AG04450 (cell line): ENCODE measurements around the gene GNA15. TPM values are rescaled to one million over a fixed set of nuclear protein-coding genes. Genes with fewer than 3 reads are reported as not detected.

ENCODE experiments used
- CTCF ChIA-PET: fragments of 300-600, 350-600 bp; formaldehyde crosslinking; extraction: SDS; loops from one replicate; lab custom pipeline; 2022; ENCODE audit warnings: antibody characterized with exemption, inconsistent platforms; lab: Charles Lee
- POLR2A ChIA-PET: fragments of 350-600 bp; formaldehyde crosslinking; extraction: SDS; loops from one replicate; lab custom pipeline; 2021; ENCODE audit warnings: antibody characterized with exemption, inconsistent platforms; lab: Yijun Ruan, JAX
- DNase-seq: peaks from one replicate; pipeline ENCODE4 v3.0.0-alpha.2; 2011; ENCODE audit warnings: low read depth, low spot score
- H3K27ac ChIP-seq: one replicate; pipeline ENCODE4 v1.5.1; 2012; ENCODE audit warnings: low read depth, low read length, control low read depth
- H3K27me3 ChIP-seq: one replicate; pipeline ENCODE4 v1.6.0; 2012; ENCODE audit warnings: low read length; ENCODE audit not compliant: control insufficient read depth, insufficient read depth
- H3K4me3 ChIP-seq: 2 replicates; pipeline ENCODE4 v1.5.1; 2011; ENCODE audit warnings: mild to moderate bottlenecking, low read depth, low read length, control low read depth
- H3K9me3 ChIP-seq: 2 replicates; pipeline ENCODE4 v1.5.1; 2012; ENCODE audit warnings: low read length; ENCODE audit not compliant: control insufficient read depth, insufficient read depth
- polyA plus RNA-seq: library from polyadenylated mRNA; depleted of rRNA; stranded (reverse); fragments of >200 nt; gene quantifications from 2 replicates; pipeline ENCODE4 v1.2.3, GENCODE V29; 2011
- TF ChIP-seq, protein P1 (sequence below): IDR thresholded peaks from 2 replicates; pipeline ENCODE4 v1.5.1; 2011; ENCODE audit warnings: low read depth, low read length, control low read depth, inconsistent platforms

Gene GNA15
- polyA plus RNA-seq, 1 experiment: not detected

GRCh38 chr19:3111586-3112247 is 24.1 kb upstream of the GNA15 start:
- Histone ChIP-seq H3K9me3 (no peaks in the 10 kb centered on the region; the same call in 1 of the 2 replicates), H3K27ac (no peak overlapping the region), H3K4me3 (no peak overlapping the region), H3K27me3 (no peaks in the 10 kb centered on the region)
- no peak for DNase-seq
- CTCF ChIA-PET: no interaction called here
- TF ChIP-seq, protein P1, sequence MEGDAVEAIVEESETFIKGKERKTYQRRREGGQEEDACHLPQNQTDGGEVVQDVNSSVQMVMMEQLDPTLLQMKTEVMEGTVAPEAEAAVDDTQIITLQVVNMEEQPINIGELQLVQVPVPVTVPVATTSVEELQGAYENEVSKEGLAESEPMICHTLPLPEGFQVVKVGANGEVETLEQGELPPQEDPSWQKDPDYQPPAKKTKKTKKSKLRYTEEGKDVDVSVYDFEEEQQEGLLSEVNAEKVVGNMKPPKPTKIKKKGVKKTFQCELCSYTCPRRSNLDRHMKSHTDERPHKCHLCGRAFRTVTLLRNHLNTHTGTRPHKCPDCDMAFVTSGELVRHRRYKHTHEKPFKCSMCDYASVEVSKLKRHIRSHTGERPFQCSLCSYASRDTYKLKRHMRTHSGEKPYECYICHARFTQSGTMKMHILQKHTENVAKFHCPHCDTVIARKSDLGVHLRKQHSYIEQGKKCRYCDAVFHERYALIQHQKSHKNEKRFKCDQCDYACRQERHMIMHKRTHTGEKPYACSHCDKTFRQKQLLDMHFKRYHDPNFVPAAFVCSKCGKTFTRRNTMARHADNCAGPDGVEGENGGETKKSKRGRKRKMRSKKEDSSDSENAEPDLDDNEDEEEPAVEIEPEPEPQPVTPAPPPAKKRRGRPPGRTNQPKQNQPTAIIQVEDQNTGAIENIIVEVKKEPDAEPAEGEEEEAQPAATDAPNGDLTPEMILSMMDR: no peak
- POLR2A ChIA-PET: no interaction called here

DNA sequence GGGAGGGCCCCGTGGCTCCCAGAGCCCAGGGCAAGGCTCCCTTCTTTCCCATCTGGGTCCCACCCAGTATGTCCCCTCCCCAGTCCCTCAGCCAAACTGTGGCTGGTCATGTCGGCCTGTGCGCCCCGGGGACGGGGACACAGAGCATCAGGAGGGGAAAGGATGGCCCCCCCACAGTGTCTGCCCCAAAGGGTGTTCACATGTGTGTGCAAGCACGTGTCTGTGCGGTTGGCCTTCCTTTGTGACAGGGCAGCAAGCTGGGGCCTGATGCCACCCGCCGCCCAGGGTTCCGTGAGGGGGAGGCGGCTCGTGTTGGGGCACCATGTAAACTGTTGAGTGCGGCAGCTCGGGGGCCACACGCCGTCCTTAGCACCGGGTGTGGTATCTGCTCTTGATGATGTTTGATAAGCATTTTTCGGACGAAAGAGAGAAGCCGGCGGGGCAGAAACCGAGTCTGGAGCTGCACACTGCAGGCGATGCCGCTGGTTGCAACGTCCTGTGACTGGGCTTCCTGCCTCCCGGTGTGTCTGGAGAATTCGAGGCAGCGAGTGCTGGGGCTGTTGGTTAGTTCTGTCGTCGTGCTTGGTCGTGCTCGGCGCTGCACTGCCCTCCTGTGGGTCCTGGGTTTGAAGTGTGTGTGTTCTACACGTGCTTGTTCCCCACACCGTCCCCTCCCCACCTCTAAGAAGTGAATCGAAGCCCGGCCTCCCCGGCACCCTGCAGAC is 23.3 kb upstream of the GNA15 start:
- Histone ChIP-seq H3K27me3 (no peaks in the 10 kb centered on the region), H3K4me3 (no peak overlapping the region), H3K9me3 (no peaks in the 10 kb centered on the region; the same call in 1 of the 2 replicates), H3K27ac (no peak overlapping the region)
- TF ChIP-seq, protein P1: no peak
- POLR2A ChIA-PET: no interaction called here
- CTCF ChIA-PET: no interaction called here
- no peak for DNase-seq

DNA sequence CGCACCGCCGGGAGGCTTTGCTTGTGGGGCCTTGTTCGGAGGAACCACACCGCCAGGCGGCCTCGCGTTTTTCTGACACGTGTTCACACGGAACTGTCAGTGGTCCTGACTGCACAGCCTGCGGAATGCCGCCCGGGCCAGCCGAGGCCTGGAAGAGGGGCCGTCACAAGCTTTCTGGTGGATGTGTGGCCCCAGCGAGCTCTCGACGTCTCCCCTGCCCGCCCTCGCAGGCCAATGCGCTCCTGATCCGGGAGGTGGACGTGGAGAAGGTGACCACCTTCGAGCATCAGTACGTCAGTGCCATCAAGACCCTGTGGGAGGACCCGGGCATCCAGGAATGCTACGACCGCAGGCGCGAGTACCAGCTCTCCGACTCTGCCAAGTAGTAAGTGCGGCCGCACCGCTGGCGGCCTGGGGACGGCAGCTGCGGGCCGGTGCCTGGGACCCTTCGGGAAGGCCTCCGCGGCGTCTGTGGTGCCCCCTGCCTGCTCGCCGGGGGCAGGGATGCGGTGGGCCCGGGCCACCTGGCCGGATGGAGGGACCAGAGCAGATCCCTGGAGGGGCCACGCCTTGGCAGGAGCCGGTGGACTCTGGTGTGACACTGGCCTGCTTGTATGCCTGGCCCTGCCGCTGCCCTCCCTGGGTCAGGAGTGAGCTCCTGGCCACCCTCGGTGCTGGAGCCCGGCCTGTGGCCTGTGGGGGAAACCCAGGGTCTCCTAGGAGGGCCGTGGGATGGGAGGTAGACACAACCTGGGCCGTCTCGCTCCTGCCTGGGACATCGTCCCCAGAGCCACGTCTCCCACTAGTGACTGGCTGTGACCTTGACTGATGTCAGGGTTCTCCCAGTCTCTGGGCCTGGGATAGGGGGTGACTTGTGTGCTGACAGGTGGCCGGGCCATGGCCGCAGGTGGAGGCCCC is 22.5 kb upstream of the GNA15 start:
- Histone ChIP-seq H3K9me3 (no peaks in the 10 kb centered on the region; the same call in 1 of the 2 replicates), H3K4me3 (no peak overlapping the region), H3K27ac (no peak overlapping the region), H3K27me3 (no peaks in the 10 kb centered on the region)
- ChIA-PET CTCF (no interaction called here), POLR2A (no interaction called here)
- DNase-seq: no peak
- TF ChIP-seq, protein P1: no peak

GRCh38 chr19:3114018-3114726 is 21.7 kb upstream of the GNA15 start:
- Histone ChIP-seq H3K9me3 (no peaks in the 10 kb centered on the region; the same call in 1 of the 2 replicates), H3K27me3 (no peaks in the 10 kb centered on the region), H3K27ac (no peak overlapping the region), H3K4me3 (no peak overlapping the region)
- ChIA-PET POLR2A (no interaction called here), CTCF (no interaction called here)
- DNase-seq: no peak
- TF ChIP-seq, protein P1: no peak
